HCT116 (cell line): ENCODE measurements around the gene IGSF23. TPM values are rescaled to one million over a fixed set of nuclear protein-coding genes. Genes with fewer than 3 reads are reported as not detected.

Source experiments
- ATAC-seq: fragments of 200-7000 bp; cut with Tn5 transposase; 2 replicates; pipeline ENCODE4 v1.9.1; 2020; ENCODE audit warnings: mild to moderate bottlenecking, moderate library complexity
- BruUV-seq: library from RNA; stranded (reverse); fragments of 400-500 nt; replicated peaks from 2 replicates; lab custom pipeline; 2021; lab: Mats Ljungman, UMichigan
- CTCF ChIA-PET: fragments of 300-600 bp; sonication (Branson Sonifier 250); formaldehyde crosslinking; loops from one replicate; lab custom pipeline; 2021; ENCODE audit warnings: antibody characterized with exemption; lab: Charles Lee
- POLR2A ChIA-PET: fragments of 300-600, 350-600 bp; sonication (Branson Sonifier 250); formaldehyde crosslinking; loops from one replicate; lab custom pipeline; 2021; ENCODE audit warnings: antibody characterized with exemption; lab: Charles Lee
- RAD21 ChIA-PET, 2 experiments: fragments of 300-600 bp; sonication (Branson Sonifier 250); formaldehyde crosslinking; loops; one replicate each; lab custom pipeline; 2023; ENCODE audit warnings: low total read pairs in 2 of 2; ENCODE audit not compliant: uncharacterized antibody in 2 of 2, unreplicated experiment in 2 of 2, low non-redundant PET in 1 of 2; lab: Charles Lee
- DNase-seq: peaks from one replicate; pipeline ENCODE4 v3.0.0-alpha.2; 2010; ENCODE audit warnings: low read depth, low spot score
- H2AFZ ChIP-seq: fragments of 200-600 bp; shearing (Covaris generic), sonication (generic); 2 replicates; pipeline ENCODE4 v1.6.1; 2017; ENCODE audit warnings: low read depth, mixed run types, mixed read lengths, antibody characterized with exemption, low read length; ENCODE audit not compliant: poor library complexity, severe bottlenecking
- H3K27ac ChIP-seq: 2 replicates; pipeline ENCODE4 v1.5.1; 2012; ENCODE audit warnings: low read depth, low read length
- H3K27me3 ChIP-seq: fragments of 200-600 bp; sonication (generic); 2 replicates; pipeline ENCODE4 v1.6.1; 2016; ENCODE audit warnings: mixed run types, low read length, mixed read lengths; ENCODE audit not compliant: insufficient read depth
- H3K36me3 ChIP-seq, 2 experiments: fragments of 200-500 bp in 1 of 2; fragments of 200-600 bp in 1 of 2; sonication (Bioruptor generic) in 1 of 2; sonication (generic) in 1 of 2; 2 replicates each; pipeline versions ENCODE4 v1.5.1 to v1.6.1; 2014 to 2016; ENCODE audit warnings: low read length in 2 of 2, inconsistent platforms in 1 of 2, mixed read lengths in 1 of 2, mixed run types in 1 of 2; ENCODE audit not compliant: insufficient read depth in 2 of 2, control insufficient read depth in 1 of 2
- H3K4me1 ChIP-seq, 2 experiments: fragments of 200-600 bp in 1 of 2; sonication (generic) in 1 of 2; 2 replicates each; pipeline versions ENCODE4 v1.5.1 to v1.6.1; 2012 to 2017; ENCODE audit warnings: low read length in 2 of 2, inconsistent platforms in 1 of 2, mild to moderate bottlenecking in 1 of 2, mixed read lengths in 1 of 2, mixed run types in 1 of 2, moderate library complexity in 1 of 2; ENCODE audit not compliant: insufficient read depth in 2 of 2, control insufficient read depth in 1 of 2
- H3K4me2 ChIP-seq: fragments of 200-600 bp; sonication (generic); 2 replicates; pipeline ENCODE4 v1.6.1; 2017; ENCODE audit warnings: mixed run types, low read length, mixed read lengths
- H3K4me3 ChIP-seq, 2 experiments: fragments of 200-600 bp in 1 of 2; sonication (generic) in 1 of 2; replicated peaks in 1 of 2; 2 replicates each; pipeline ENCODE4 v1.5.1; 2011 to 2016; ENCODE audit warnings: low read length in 2 of 2, control low read depth in 1 of 2, low read depth in 1 of 2, mild to moderate bottlenecking in 1 of 2, mixed read lengths in 1 of 2, mixed run types in 1 of 2
- H3K79me2 ChIP-seq: fragments of 200-600 bp; sonication (generic); 2 replicates; pipeline ENCODE4 v1.6.1; 2017; ENCODE audit warnings: mild to moderate bottlenecking, mixed run types, low read length, moderate library complexity, mixed read lengths; ENCODE audit not compliant: insufficient read depth
- H3K9ac ChIP-seq: fragments of 200-600 bp; sonication (generic); 2 replicates; pipeline ENCODE4 v1.6.1; 2016; ENCODE audit warnings: low read length, mixed read lengths
- H3K9me2 ChIP-seq: fragments of 200-600 bp; sonication (generic), shearing (Covaris generic); 2 replicates; pipeline ENCODE4 v1.6.1; 2017; ENCODE audit warnings: mixed run types, mild to moderate bottlenecking, moderate library complexity; ENCODE audit not compliant: insufficient read depth
- H3K9me3 ChIP-seq, 2 experiments: fragments of 200-500 bp in 1 of 2; fragments of 200-600 bp in 1 of 2; sonication (Bioruptor generic) in 1 of 2; sonication (generic) in 1 of 2; 2 replicates each; pipeline ENCODE4 v1.6.1; 2014 to 2017; ENCODE audit warnings: low read length in 2 of 2, mixed read lengths in 2 of 2, inconsistent platforms in 1 of 2, low read depth in 1 of 2, mild to moderate bottlenecking in 1 of 2, mixed run types in 1 of 2, moderate library complexity in 1 of 2; ENCODE audit not compliant: control insufficient read depth in 1 of 2, insufficient read depth in 1 of 2
- H4K20me1 ChIP-seq: fragments of 200-600 bp; sonication (generic), shearing (Covaris generic); 2 replicates; pipeline ENCODE4 v1.6.1; 2017; ENCODE audit warnings: mixed run types, mild to moderate bottlenecking, moderate library complexity; ENCODE audit not compliant: insufficient read depth
- CBX3 ChIP-seq: IDR thresholded peaks from 2 replicates; pipeline ENCODE4 v1.6.1; 2012; ENCODE audit warnings: low read depth
- CEBPB ChIP-seq: IDR thresholded peaks from 2 replicates; pipeline ENCODE4 v1.6.1; 2012; ENCODE audit warnings: low read depth
- TCF7L2 ChIP-seq: IDR thresholded peaks from 2 replicates; pipeline ENCODE4 v1.7.0; 2011; ENCODE audit warnings: borderline replicate concordance, inconsistent platforms; ENCODE audit not compliant: insufficient read depth, insufficient read length; ENCODE audit errors: extremely low read depth
- ZFX ChIP-seq: fragments of 450-650 bp; IDR thresholded peaks from 2 replicates; pipeline ENCODE4 v1.6.1; 2017
- ZNF274 ChIP-seq: fragments of 200-500 bp; sonication (Bioruptor generic); IDR thresholded peaks from 2 replicates; pipeline ENCODE4 v1.6.1; 2014; ENCODE audit warnings: mild to moderate bottlenecking, low read depth, low read length, inconsistent platforms
- intact Hi-C: fragments of 100-400 bp; cut with micrococcal nuclease; formaldehyde crosslinking; loops from 2 replicates; pipeline ENCODE4 v1.10.0; 2022
- total RNA-seq: library from RNA; stranded (reverse); gene quantifications from one replicate; pipeline ENCODE4 v1.2.1, GENCODE V29; 2021; ENCODE audit not compliant: unreplicated experiment
- TF ChIP-seq, protein P1 (sequence below): IDR thresholded peaks from 2 replicates; pipeline ENCODE4 v1.6.1; 2011; ENCODE audit warnings: mild to moderate bottlenecking, low read length, moderate library complexity; ENCODE audit not compliant: insufficient replicate concordance; ENCODE audit errors: extremely low read depth

The IGSF23 gene
- total RNA-seq, 1 experiment from 2014 or later = not detected

DNA sequence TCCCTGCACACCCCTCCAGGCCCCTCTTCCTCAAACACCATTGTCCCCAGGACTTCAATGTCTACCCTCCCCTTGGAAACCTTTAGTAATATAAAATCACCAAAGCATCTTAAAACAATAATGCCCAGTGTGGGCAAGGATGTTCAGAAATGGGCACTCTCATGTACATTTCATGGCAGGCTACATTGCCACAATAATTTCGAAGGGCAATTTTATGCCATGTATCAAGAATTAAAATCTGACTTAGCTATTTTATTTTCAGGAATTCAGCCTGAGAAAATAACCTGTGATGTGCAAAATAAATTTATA is 35.8 kb upstream of the IGSF23 start:
- CTCF ChIA-PET = interaction anchor here (1.0 to 2.0 kb wide), 11 partner anchors 9 to 197 kb away, joined by 3 to 19 read pairs (median 6); no protein-coding TSS in a partner anchor
- H3K79me2 ChIP-seq = no peaks in the 10 kb centered on the region
- no peaks in the 10 kb centered on the region for H3K27me3 ChIP-seq
- ATAC-seq (0 out of 2 replicates have a peak, but pooled peaks have one; percentile 6), DNase-seq (no peak)
- POLR2A ChIA-PET = interaction anchor here (0.8 to 1.3 kb wide), 3 partner anchors 11 to 79 kb away, joined by 3 to 8 read pairs (median 3); partner anchors contain the start of gene PVR
- intact Hi-C loops = loop anchor here (1.0 to 2.0 kb wide), 2 partner anchors 80 to 193 kb away; no protein-coding TSS in a partner anchor
- TF ChIP-seq, protein P1, sequence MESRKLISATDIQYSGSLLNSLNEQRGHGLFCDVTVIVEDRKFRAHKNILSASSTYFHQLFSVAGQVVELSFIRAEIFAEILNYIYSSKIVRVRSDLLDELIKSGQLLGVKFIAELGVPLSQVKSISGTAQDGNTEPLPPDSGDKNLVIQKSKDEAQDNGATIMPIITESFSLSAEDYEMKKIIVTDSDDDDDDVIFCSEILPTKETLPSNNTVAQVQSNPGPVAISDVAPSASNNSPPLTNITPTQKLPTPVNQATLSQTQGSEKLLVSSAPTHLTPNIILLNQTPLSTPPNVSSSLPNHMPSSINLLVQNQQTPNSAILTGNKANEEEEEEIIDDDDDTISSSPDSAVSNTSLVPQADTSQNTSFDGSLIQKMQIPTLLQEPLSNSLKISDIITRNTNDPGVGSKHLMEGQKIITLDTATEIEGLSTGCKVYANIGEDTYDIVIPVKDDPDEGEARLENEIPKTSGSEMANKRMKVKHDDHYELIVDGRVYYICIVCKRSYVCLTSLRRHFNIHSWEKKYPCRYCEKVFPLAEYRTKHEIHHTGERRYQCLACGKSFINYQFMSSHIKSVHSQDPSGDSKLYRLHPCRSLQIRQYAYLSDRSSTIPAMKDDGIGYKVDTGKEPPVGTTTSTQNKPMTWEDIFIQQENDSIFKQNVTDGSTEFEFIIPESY = no peak
- TF ChIP-seq CBX3 = no peak
- no peak for TF ChIP-seq ZFX
- no peak for TF ChIP-seq TCF7L2
- no peak for TF ChIP-seq CEBPB
- no peak for TF ChIP-seq ZNF274
- no peak overlapping the region for H3K4me2 ChIP-seq
- no peaks in the 10 kb centered on the region for H4K20me1 ChIP-seq
- RAD21 ChIA-PET = interaction anchor here (0.9 to 1.3 kb wide), 6 partner anchors 77 to 193 kb away, joined by 3 to 6 read pairs (median 5); no protein-coding TSS in a partner anchor
- no peak overlapping the region for H3K9ac ChIP-seq
- no peaks in the 10 kb centered on the region for H3K36me3 ChIP-seq
- H3K4me1 ChIP-seq = peaks cover 0 to 3% of the 10 kb centered on the region in 2 experiments; a peak in 1 of 4 replicates
- H3K27ac ChIP-seq = no peak overlapping the region
- BruUV-seq = no TSS peak
- no peaks in the 10 kb centered on the region for H3K9me3 ChIP-seq
- H3K4me3 ChIP-seq = no peak overlapping the region
- no peak overlapping the region for H2AFZ ChIP-seq
- H3K9me2 ChIP-seq = no peaks in the 10 kb centered on the region
